Neural cell (in vitro differentiated cells): ENCODE measurements around the gene SREBF1. TPM values are rescaled to one million over a fixed set of nuclear protein-coding genes. Genes with fewer than 3 reads are reported as not detected.
A peak's percentile ranks its signal among the peaks of the same experiment; 100 is the strongest.

Source experiments
- H2AFZ ChIP-seq: fragments of 200-600, 300-800 bp; sonication (generic), shearing (Covaris generic); 2 replicates; pipeline ENCODE4 v1.6.0; 2014; ENCODE audit warnings: low read depth, mild to moderate bottlenecking, antibody characterized with exemption, low read length, moderate library complexity
- H3F3A ChIP-seq: fragments of 200-600 bp; shearing (Covaris generic); 2 replicates; pipeline ENCODE4 v1.6.1; 2016; ENCODE audit warnings: mild to moderate bottlenecking, moderate library complexity, mixed read lengths, antibody characterized with exemption, low read length; ENCODE audit not compliant: insufficient read depth, poor library complexity, severe bottlenecking
- H3K27ac ChIP-seq: fragments of 200-600, 300-800 bp; sonication (generic), shearing (Covaris generic); 2 replicates; pipeline ENCODE4 v1.5.1; 2014; ENCODE audit warnings: mild to moderate bottlenecking, low read length, moderate library complexity
- H3K27me3 ChIP-seq: fragments of 300-800, 200-600 bp; sonication (generic), shearing (Covaris generic); 2 replicates; pipeline ENCODE4 v1.6.0; 2014; ENCODE audit warnings: mild to moderate bottlenecking, low read depth, low read length, moderate library complexity; ENCODE audit not compliant: insufficient read depth
- H3K36me3 ChIP-seq: fragments of 300-800, 200-600 bp; sonication (generic), shearing (Covaris generic); 2 replicates; pipeline ENCODE4 v1.5.1; 2014; ENCODE audit warnings: mild to moderate bottlenecking, antibody characterized with exemption, low read length, moderate library complexity; ENCODE audit not compliant: insufficient read depth
- H3K4me2 ChIP-seq: fragments of 300-800, 200-600 bp; sonication (generic), shearing (Covaris generic); 2 replicates; pipeline ENCODE4 v1.6.0; 2014; ENCODE audit warnings: mild to moderate bottlenecking, low read length
- H3K4me3 ChIP-seq: fragments of 300-800, 200-600 bp; sonication (generic), shearing (Covaris generic); 2 replicates; pipeline ENCODE4 v1.5.1; 2014; ENCODE audit warnings: mild to moderate bottlenecking, low read length, moderate library complexity
- H3K79me2 ChIP-seq: fragments of 200-600 bp; shearing (Covaris generic); replicated peaks from 2 replicates; pipeline ENCODE4 v1.6.0; 2014; ENCODE audit warnings: mild to moderate bottlenecking, low read length, moderate library complexity; ENCODE audit not compliant: insufficient read depth
- H3K9ac ChIP-seq: fragments of 300-800, 200-600 bp; sonication (generic), shearing (Covaris generic); 2 replicates; pipeline ENCODE4 v1.6.1; 2016; ENCODE audit warnings: mild to moderate bottlenecking, low read length, mixed read lengths
- H3K9me2 ChIP-seq: fragments of 200-600 bp; shearing (Covaris generic); 2 replicates; pipeline ENCODE4 v1.6.1; 2016; ENCODE audit warnings: mild to moderate bottlenecking, low read length, mixed read lengths; ENCODE audit not compliant: insufficient read depth
- H3K9me3 ChIP-seq: fragments of 200-600, 300-800 bp; sonication (generic), shearing (Covaris generic); 2 replicates; pipeline ENCODE4 v1.6.1; 2016; ENCODE audit warnings: mild to moderate bottlenecking, mixed run types, low read length, moderate library complexity, mixed read lengths
- H4K20me1 ChIP-seq: fragments of 200-600 bp; shearing (Covaris generic); 2 replicates; pipeline ENCODE4 v1.6.1; 2016; ENCODE audit warnings: mild to moderate bottlenecking, mixed run types; ENCODE audit not compliant: insufficient read depth
- CTCF ChIP-seq: fragments of 450-650 bp; IDR thresholded peaks from 2 replicates; pipeline ENCODE4 v1.5.1; 2014; ENCODE audit warnings: antibody characterized with exemption, mild to moderate bottlenecking, moderate library complexity; ENCODE audit not compliant: poor library complexity, severe bottlenecking
- EP300 ChIP-seq: fragments of 450-650 bp; conservative IDR thresholded peaks from 2 replicates; pipeline ENCODE4 v1.6.1; 2014; ENCODE audit warnings: antibody characterized with exemption, mild to moderate bottlenecking, moderate library complexity; ENCODE audit not compliant: poor library complexity, severe bottlenecking
- EZH2 ChIP-seq: fragments of 200-600, 300-800 bp; shearing (Covaris generic), sonication (generic); IDR thresholded peaks from 2 replicates; pipeline ENCODE4 v1.6.1; 2014; ENCODE audit warnings: antibody characterized with exemption, low read length, borderline replicate concordance, mild to moderate bottlenecking; ENCODE audit not compliant: insufficient read depth, poor library complexity, severe bottlenecking
- MXI1 ChIP-seq: fragments of 450-650 bp; conservative IDR thresholded peaks from 2 replicates; pipeline ENCODE4 v1.6.1; 2014; ENCODE audit warnings: antibody characterized with exemption, mild to moderate bottlenecking; ENCODE audit not compliant: poor library complexity, severe bottlenecking
- POLR2AphosphoS5 ChIP-seq: IDR thresholded peaks from 2 replicates; pipeline ENCODE4 v1.6.1; 2012
- RAD21 ChIP-seq: fragments of 450-650 bp; conservative IDR thresholded peaks from 2 replicates; pipeline ENCODE4 v1.6.1; 2014; ENCODE audit warnings: antibody characterized with exemption, mild to moderate bottlenecking, moderate library complexity
- REST ChIP-seq: IDR thresholded peaks from 2 replicates; pipeline ENCODE4 v1.6.1; 2012; ENCODE audit warnings: borderline replicate concordance
- SMC3 ChIP-seq: fragments of 450-650 bp; conservative IDR thresholded peaks from 2 replicates; pipeline ENCODE4 v1.6.1; 2014; ENCODE audit warnings: antibody characterized with exemption, mild to moderate bottlenecking, moderate library complexity; ENCODE audit not compliant: poor library complexity
- TAF1 ChIP-seq: IDR thresholded peaks from 2 replicates; pipeline ENCODE4 v1.6.1; 2012; ENCODE audit warnings: low read depth
- polyA plus RNA-seq: library from polyadenylated mRNA; depleted of rRNA; stranded (reverse); fragments of >200 nt; gene quantifications from 2 replicates; pipeline ENCODE4 v1.2.3, GENCODE V29; 2014

SREBF1 gene
- polyA plus RNA-seq, 1 donor from 2014 or later: 22.5 TPM

- peaks cover 9% of the 10 kb centered on the region for H4K20me1 ChIP-seq
- peaks cover 64% of the 10 kb centered on the region for H3K79me2 ChIP-seq
- peaks cover 4% of the 10 kb centered on the region for H3F3A ChIP-seq
- no peaks in the 10 kb centered on the region for H3K9me3 ChIP-seq
- H3K4me2 ChIP-seq: peak overlapping the region; percentile 44
- peaks cover 11% of the 10 kb centered on the region for H3K36me3 ChIP-seq
- H2AFZ ChIP-seq: no peak overlapping the region
- H3K27me3 ChIP-seq: no peaks in the 10 kb centered on the region
- H3K9me2 ChIP-seq: no peaks in the 10 kb centered on the region
- TF ChIP-seq EP300: peak; percentile 42
- TF ChIP-seq MXI1: peak; percentile 31
- peak; percentile 40 for TF ChIP-seq RAD21
- TF ChIP-seq EZH2: no peak
- TF ChIP-seq TAF1: peak; percentile 30
- no peak for TF ChIP-seq CTCF
- peak; percentile 57 for TF ChIP-seq REST
- TF ChIP-seq POLR2AphosphoS5: peak; percentile 57
- H3K9ac ChIP-seq: peak overlapping the region; percentile 68
- H3K4me3 ChIP-seq: peak overlapping the region; percentile 61
- peak overlapping the region; percentile 87 for H3K27ac ChIP-seq
Measured at GRCh38 chr17:17792551-17793377, 44.0 kb downstream of the SREBF1 start.

- peaks cover 4% of the 10 kb centered on the region for H3F3A ChIP-seq
- H3K4me2 ChIP-seq: peak overlapping the region; percentile 60
- peak overlapping the region; percentile 61 for H3K4me3 ChIP-seq
- no peaks in the 10 kb centered on the region for H3K9me2 ChIP-seq
- peak overlapping the region; percentile 87 for H3K27ac ChIP-seq
- peaks cover 6% of the 10 kb centered on the region for H3K36me3 ChIP-seq
- no peaks in the 10 kb centered on the region for H3K9me3 ChIP-seq
- no peaks in the 10 kb centered on the region for H3K27me3 ChIP-seq
- no peak overlapping the region for H2AFZ ChIP-seq
- peaks cover 64% of the 10 kb centered on the region for H3K79me2 ChIP-seq
- H3K9ac ChIP-seq: peak overlapping the region; percentile 68
- H4K20me1 ChIP-seq: peaks cover 4% of the 10 kb centered on the region
- peak; percentile 62 for TF ChIP-seq MXI1
- peak; percentile 51 for TF ChIP-seq SMC3
- TF ChIP-seq REST: peak; percentile 97
- TF ChIP-seq EP300: peak; percentile 69
- TF ChIP-seq EZH2: no peak
- no peak for TF ChIP-seq TAF1
- peak; percentile 68 for TF ChIP-seq POLR2AphosphoS5
Measured at GRCh38 chr17:17792037-17792550, 44.7 kb downstream of the SREBF1 start.
